AML-193 (cell line): ENCODE results near the gene GMDS.
A peak's percentile ranks its signal among the peaks of the same experiment; 100 is the strongest.
"Not testable (repeated sequence)": the region's sequence is repeated elsewhere in the genome, so short reads cannot be mapped to it uniquely, and the experiment has no call there.

Experiments
- DNase-seq, 2 experiments: peaks; one replicate each; lab custom pipeline; 2025; lab: John Stamatoyannopoulos, UW

GMDS gene

GRCh38 chr6:1858196-1858595 is 387.2 kb downstream of the GMDS start:
- DNase-seq, result no peak

GRCh38 chr6:1856381-1856780 is 389.0 kb downstream of the GMDS start:
- DNase-seq, result no peak

- DNase-seq, result no peak
Observed at GRCh38 chr6:1855890-1856289, 389.5 kb downstream of the GMDS start.

- no peak for DNase-seq
Observed at GRCh38 chr6:1854296-1854695, 391.1 kb downstream of the GMDS start.

GRCh38 chr6:1853761-1854160 is 391.6 kb downstream of the GMDS start:
- no peak for DNase-seq

GRCh38 chr6:1851681-1852456 is 393.5 kb downstream of the GMDS start:
- no peak for DNase-seq

DNA sequence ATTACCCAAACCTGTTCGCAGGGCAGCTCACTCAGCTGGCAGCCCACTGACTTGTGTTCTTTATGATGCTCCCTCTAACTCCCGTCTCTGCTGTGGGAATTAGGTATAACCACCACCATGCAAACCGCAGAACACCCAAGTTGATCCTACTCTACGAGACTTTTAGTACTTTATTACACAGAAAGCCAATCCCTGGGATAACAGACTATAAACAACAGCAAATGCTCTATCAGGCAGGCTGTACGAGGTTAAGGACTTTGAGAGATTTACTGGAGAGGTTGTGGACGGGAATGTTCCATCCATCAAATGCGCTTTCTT is 394.6 kb downstream of the GMDS start:
- DNase-seq, result no peak

- peak in 1 of 2 experiments; percentile 40 for DNase-seq
Observed at GRCh38 chr6:1850121-1850839, 395.1 kb downstream of the GMDS start.

DNA sequence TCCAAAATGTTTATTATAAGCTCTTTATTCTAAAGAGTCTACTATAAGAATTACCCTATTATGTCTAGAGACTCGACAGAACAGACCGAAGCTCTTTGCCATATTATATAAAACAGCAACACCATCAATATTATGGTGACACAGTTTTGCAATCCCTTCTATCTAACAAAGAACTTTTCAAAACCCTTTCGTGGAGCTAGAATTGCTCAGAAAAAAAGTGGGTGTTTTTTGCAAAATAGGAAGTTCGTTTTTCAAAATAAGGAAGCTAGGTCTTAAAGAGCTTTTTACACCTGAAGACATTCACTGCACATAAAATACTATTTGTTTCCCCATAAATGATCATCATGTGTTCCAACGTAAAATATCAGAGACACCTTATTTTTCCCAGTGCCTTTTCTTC is 395.7 kb downstream of the GMDS start:
- DNase-seq, result peak; percentile 85 to 91

- no peak for DNase-seq
Observed at GRCh38 chr6:1848752-1849151, 396.7 kb downstream of the GMDS start.

- DNase-seq, result no peak
Observed at GRCh38 chr6:1846611-1847010, 398.8 kb downstream of the GMDS start.

DNA sequence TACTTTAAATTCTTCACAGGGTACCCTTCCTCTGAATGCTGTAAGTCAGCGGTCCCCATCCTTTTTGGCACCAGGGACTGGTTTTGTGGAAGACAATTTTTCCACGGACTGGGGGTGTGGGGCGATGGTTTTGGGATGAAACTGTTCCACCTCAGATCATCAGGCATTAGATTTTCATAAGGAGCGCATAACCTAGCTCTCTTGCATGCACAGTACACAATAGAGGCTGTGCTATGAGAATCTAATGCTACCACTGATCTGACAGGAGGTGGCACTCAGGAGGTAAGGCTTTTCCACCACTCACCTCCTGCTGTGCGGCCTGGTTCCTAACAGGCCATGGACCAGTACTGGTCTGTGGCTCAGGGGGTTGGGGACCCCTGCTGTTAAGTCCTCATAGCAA is 399.9 kb downstream of the GMDS start:
- not testable (repeated sequence) for DNase-seq

- no peak for DNase-seq
Observed at GRCh38 chr6:1842334-1842733, 403.1 kb downstream of the GMDS start.

DNA sequence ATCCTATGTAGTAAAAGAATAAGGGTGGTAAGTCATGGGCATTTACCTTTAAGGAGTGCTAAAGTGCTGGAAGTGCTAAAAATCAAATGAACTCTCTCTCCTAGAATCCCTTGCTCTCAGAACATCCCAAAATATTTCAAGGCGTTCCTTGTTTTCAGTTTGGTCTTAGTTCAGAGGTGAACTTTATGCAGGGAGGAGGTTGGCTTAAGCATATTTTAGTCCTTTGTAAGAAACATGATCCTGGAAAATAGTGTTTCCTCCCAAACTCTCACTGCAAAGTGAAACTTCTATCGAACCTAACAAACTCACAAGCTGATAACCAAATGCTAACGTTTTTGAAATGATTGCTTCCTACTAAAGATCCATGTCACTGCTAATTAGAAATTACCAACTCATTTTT is 404.3 kb downstream of the GMDS start:
- DNase-seq, result no peak

GRCh38 chr6:1840491-1841121 is 404.8 kb downstream of the GMDS start:
- DNase-seq, result no peak

DNA sequence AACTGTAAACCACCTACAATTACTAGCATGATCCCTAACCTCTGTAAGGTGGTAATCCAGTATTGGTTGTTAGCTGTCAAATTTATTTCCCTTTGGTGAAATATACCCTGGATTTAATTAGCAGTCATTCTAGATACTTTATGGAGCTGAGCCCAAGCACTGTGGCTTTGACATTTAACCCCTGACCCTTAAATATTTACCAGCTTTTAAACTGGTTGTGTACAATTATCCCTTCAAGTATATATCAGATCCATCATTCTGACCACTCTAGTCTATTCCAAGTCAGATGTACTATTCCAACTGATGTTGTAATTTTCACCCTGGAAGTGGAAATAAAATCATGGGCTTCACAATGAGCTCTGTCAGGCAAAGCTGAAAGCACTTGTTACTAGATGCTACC is 406.0 kb downstream of the GMDS start:
- no peak for DNase-seq

DNA sequence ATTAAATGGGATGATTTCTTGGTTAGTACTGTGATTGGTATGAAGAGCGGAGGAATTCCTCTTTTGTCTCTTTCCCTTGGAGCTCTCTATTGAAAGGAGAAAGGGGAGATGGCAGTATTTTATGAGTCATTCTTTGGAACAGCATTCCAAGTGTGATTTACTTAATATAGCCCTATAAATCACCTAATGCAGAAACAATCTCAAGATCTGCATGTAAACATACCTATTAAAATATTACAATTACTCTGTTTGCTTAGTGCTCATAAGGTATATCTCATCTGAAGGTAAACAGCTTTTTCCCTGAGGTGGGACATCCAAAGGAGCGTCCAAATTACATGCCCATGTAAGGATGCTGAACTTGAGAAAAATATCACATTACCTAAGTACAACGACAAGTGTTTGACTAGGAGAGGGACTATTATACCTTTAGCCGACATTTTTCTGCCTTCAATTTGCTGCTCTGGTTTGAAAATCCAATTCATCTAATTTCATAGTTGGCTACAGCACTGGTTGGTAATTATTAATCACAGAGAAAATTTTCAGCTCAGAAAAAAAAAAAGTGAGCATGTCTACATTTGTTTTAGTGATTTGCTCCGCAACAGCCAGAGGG is 406.7 kb downstream of the GMDS start:
- no peak for DNase-seq

GRCh38 chr6:1837826-1838225 is 407.6 kb downstream of the GMDS start:
- no peak for DNase-seq

DNA sequence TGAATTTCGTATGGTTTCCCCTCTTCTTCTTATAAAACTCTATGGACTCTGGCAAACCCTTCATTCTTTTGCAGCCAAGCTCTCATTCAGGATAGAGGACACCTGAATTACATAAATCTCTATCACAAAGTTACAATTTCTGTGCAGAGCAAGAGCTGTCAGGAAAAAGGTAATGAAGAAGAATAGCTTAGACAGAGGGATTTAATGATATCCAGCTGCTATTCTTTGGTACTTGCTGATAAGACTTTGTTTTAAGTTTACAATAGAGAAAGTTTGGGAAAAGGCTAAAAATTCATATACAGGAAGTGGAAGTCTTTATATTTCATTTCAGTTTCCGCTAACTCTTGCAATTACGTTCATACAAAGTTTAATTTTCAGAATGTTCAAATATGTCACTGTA is 408.7 kb downstream of the GMDS start:
- no peak for DNase-seq

DNA sequence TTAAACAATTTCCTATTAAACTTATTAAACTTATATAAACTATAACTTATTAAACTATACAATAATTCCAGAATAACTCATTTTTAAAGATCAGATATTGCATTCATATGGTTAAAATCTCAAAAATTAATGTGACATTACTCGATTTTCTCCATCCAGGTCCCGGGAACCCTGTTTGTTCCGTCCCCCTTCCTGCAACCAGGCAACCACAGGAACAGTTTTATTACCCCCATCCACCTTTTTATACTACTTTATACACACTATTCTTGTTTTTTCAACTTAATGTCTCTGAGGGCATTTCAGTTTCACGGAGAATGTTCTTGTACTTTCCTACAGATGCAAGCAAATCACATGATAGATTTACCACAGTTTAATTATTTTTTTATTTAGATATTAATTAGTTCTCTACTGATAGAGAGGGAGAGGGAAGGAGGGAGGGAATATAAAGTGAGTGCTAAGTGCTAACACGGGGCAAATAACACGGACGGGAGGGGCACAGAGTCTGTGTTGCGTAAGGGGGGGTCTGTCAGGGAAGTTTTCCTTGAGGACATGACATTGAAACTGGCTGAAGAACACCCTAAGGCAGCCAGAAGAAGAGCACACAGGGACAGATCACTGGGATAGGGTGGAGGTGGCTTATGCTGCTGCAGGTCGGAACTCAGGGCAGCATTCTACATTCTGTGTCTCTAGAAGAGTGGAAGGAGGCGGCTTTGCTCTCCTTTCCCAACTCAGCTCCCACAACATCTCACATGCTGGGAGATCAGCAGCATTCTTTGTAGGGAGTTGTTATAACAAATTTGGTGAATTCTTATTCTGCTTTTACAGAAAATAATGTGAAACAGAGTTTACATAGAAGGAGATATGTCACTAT is 410.5 kb downstream of the GMDS start:
- no peak for DNase-seq

DNA sequence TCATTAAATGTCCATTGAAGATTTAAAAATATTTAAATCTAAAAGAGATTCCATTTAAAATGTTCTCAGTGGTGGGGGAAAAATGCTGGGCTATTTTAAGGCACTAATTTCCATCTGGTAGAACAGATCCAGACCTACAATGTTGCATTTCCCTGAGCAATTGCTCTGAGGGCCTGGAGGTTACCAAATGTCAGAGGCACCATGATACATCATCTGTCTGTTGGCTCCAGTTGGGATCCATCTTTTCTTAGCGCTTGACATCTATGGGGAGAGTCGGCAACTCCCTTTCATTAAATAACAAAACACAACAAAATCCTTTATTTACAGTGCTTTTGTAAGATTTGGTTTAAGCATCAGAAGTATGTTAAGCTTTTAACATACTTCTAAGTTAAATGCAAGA is 411.2 kb downstream of the GMDS start:
- DNase-seq, result no peak
